Testis (tissue), 3 donors: ENCODE measurements around the gene HMOX1. TPM values are rescaled to one million over a fixed set of nuclear protein-coding genes. Genes with fewer than 3 reads are reported as not detected.

Source experiments
- DNase-seq: peaks from one replicate; pipeline ENCODE4 v3.0.0-alpha.2; 2019
- H3K27ac ChIP-seq, 2 donors: fragments of 200-600 bp; sonication (generic); one replicate each; pipeline ENCODE4 v1.5.1; 2019
- H3K27me3 ChIP-seq: fragments of 200-600 bp; sonication (generic); one replicate; pipeline ENCODE4 v1.5.1; 2019
- H3K36me3 ChIP-seq: fragments of 200-600 bp; sonication (generic); one replicate; pipeline ENCODE4 v1.5.1; 2017; ENCODE audit warnings: low read depth; ENCODE audit errors: missing control alignments
- H3K4me1 ChIP-seq: fragments of 200-600 bp; sonication (generic); one replicate; pipeline ENCODE4 v1.5.1; 2019
- H3K4me3 ChIP-seq, 2 donors: fragments of 200-600 bp; sonication (generic); one replicate each; pipeline ENCODE4 v1.5.1; 2017 to 2019
- H3K9me3 ChIP-seq: fragments of 200-600 bp; sonication (generic); one replicate; pipeline ENCODE4 v1.5.1; 2017
- CTCF ChIP-seq, 3 experiments: fragments of 450-650 bp in 2 of 3; fragments of 200-600 bp in 1 of 3; sonication (generic) in 1 of 3; IDR thresholded peaks; one replicate each; pipeline ENCODE4 v1.5.1; 2016 to 2019; ENCODE audit warnings: antibody characterized with exemption in 3 of 3, mild to moderate bottlenecking in 2 of 3, moderate library complexity in 1 of 3
- POLR2A ChIP-seq: fragments of 450-650 bp; IDR thresholded peaks from one replicate; pipeline ENCODE4 v1.6.1; 2017; ENCODE audit warnings: antibody characterized with exemption, mild to moderate bottlenecking, moderate library complexity
- WGBS, 2 donors: methylation state at CpG; one replicate each; pipeline ENCODE4 v1.1.5; 2018; 5-methylcytosine and 5-hydroxymethylcytosine counted together
- intact Hi-C: fragments of 100-400 bp; cut with DNase I; formaldehyde crosslinking; loops from one replicate; pipeline ENCODE4 v1.15.1; 2023; ENCODE audit warnings: low total_unique reads
- polyA plus RNA-seq: library from polyadenylated mRNA; stranded (reverse); fragments of 350-450 nt; fragmentation: Illumina TruSeq; extraction: RNeasy Lipid Tissue Mini Kit (QIAGEN cat#74804); gene quantifications from one replicate; pipeline ENCODE4 v1.2.3, GENCODE V29; 2014; ENCODE audit warnings: low read depth, low replicate concordance; ENCODE audit not compliant: insufficient read depth
- total RNA-seq, 2 donors: library from RNA; depleted of rRNA; stranded (reverse); fragments of >200 nt; gene quantifications; one replicate each; pipeline ENCODE4 v1.2.3, GENCODE V29; 2016

Gene HMOX1
- total and polyA plus RNA-seq, 3 donors from 2014 or later, result 22.0 to 37.8 (median 35.2) TPM

- H3K9me3 ChIP-seq, result no peaks in the 10 kb centered on the region
- no peaks in the 10 kb centered on the region for H3K4me1 ChIP-seq
- H3K4me3 ChIP-seq, result no peak overlapping the region
- DNase-seq, result no peak
- H3K27ac ChIP-seq, result no peak overlapping the region
- WGBS, 2 donors, result 88% methylated on average over 3 of the region's 3 CpGs
- H3K36me3 ChIP-seq, result no peaks in the 10 kb centered on the region
- TF ChIP-seq POLR2A, result no peak
- TF ChIP-seq CTCF (IDR thresholded peaks at IDR 0.05), result no peak
- H3K27me3 ChIP-seq, result no peaks in the 10 kb centered on the region
- intact Hi-C loops, result no loop called here
Measured at GRCh38 chr22:35418731-35419130, 37.8 kb downstream of the HMOX1 start.

- Histone ChIP-seq H3K4me1 (peaks cover 7% of the 10 kb centered on the region), H3K36me3 (no peaks in the 10 kb centered on the region), H3K9me3 (no peaks in the 10 kb centered on the region), H3K27ac (no peak overlapping the region), H3K27me3 (no peaks in the 10 kb centered on the region), H3K4me3 (no peak overlapping the region)
- intact Hi-C loops, result loop anchor here (10.0 kb wide), 1 partner anchor 165 kb away; no protein-coding TSS in a partner anchor
- WGBS, 2 donors, result 96 to 97% methylated on average over 10 of the region's 10 CpGs
- DNase-seq, result no peak
- TF ChIP-seq POLR2A (no peak), CTCF (IDR thresholded peaks at IDR 0.05) (no peak)
Measured at GRCh38 chr22:35419756-35420155, 38.9 kb downstream of the HMOX1 start.

GRCh38 chr22:35421121-35421520, 40.2 kb downstream of the HMOX1 start:
- Histone ChIP-seq H3K4me3 (no peak overlapping the region), H3K36me3 (no peaks in the 10 kb centered on the region), H3K27ac (no peak overlapping the region), H3K27me3 (no peaks in the 10 kb centered on the region), H3K4me1 (peaks cover 11% of the 10 kb centered on the region), H3K9me3 (no peaks in the 10 kb centered on the region)
- no peak for DNase-seq
- intact Hi-C loops, result loop anchor here (10.0 kb wide), 1 partner anchor 164 kb away; no protein-coding TSS in a partner anchor
- no peak for TF ChIP-seq CTCF (IDR thresholded peaks at IDR 0.05)
- TF ChIP-seq POLR2A, result no peak
- 93 to 95% methylated on average over 8 to 12 of the region's 12 CpGs for WGBS, 2 donors

GRCh38 chr22:35422145-35422544, 41.2 kb downstream of the HMOX1 start:
- no peak for DNase-seq
- Histone ChIP-seq H3K27me3 (no peaks in the 10 kb centered on the region), H3K4me1 (peaks cover 11% of the 10 kb centered on the region), H3K4me3 (no peak overlapping the region), H3K36me3 (no peaks in the 10 kb centered on the region), H3K27ac (no peak overlapping the region), H3K9me3 (no peaks in the 10 kb centered on the region)
- WGBS, 2 donors, result 92 to 96% methylated on average over 4 of the region's 4 CpGs
- intact Hi-C loops, result loop anchor here (10.0 kb wide), 1 partner anchor 163 kb away; no protein-coding TSS in a partner anchor
- TF ChIP-seq CTCF (IDR thresholded peaks at IDR 0.05) (no peak), POLR2A (no peak)

GRCh38 chr22:35422936-35423335, 42.0 kb downstream of the HMOX1 start:
- Histone ChIP-seq H3K9me3 (no peaks in the 10 kb centered on the region), H3K27ac (no peak overlapping the region), H3K4me1 (peaks cover 11% of the 10 kb centered on the region), H3K36me3 (no peaks in the 10 kb centered on the region), H3K4me3 (no peak overlapping the region), H3K27me3 (no peaks in the 10 kb centered on the region)
- intact Hi-C loops, result loop anchor here (10.0 kb wide), 1 partner anchor 162 kb away; no protein-coding TSS in a partner anchor
- WGBS, 2 donors, result 96 to 97% methylated on average over 9 of the region's 9 CpGs
- TF ChIP-seq CTCF (IDR thresholded peaks at IDR 0.05), result no peak
- DNase-seq, result no peak
